Measurements from ENCODE around the gene C14orf39. TPM values are rescaled to one million over a fixed set of nuclear protein-coding genes. Genes with fewer than 3 reads are reported as not detected.
"Not testable (repeated sequence)": the region's sequence is repeated elsewhere in the genome, so short reads cannot be mapped to it uniquely, and the experiment has no call there.

The C14orf39 gene
- total RNA-seq, 1 donor from 2014 or later: not detected

- intact Hi-C loops (cut with micrococcal nuclease): no loop called here
- H3K4me1 Mint-ChIP-seq: no peaks in the 10 kb centered on the region
- no peak overlapping the region for H3K4me3 Mint-ChIP-seq
- no peaks in the 10 kb centered on the region for H3K36me3 Mint-ChIP-seq (ENCODE audit: low read depth)
- no peaks in the 10 kb centered on the region for H3K27me3 Mint-ChIP-seq
- DNase-seq: no peak
- no peak overlapping the region for H3K27ac Mint-ChIP-seq
- peaks cover 4% of the 10 kb centered on the region for H3K9me3 Mint-ChIP-seq
These were observed 55.6 kb downstream of the C14orf39 start for GRCh38 chr14:60430276-60430675.

GRCh38 chr14:60420050-60420449 lies 65.8 kb downstream of the C14orf39 start:
- no peak for DNase-seq
- H3K36me3 Mint-ChIP-seq (ENCODE audit: low read depth): no peaks in the 10 kb centered on the region
- no peaks in the 10 kb centered on the region for H3K4me1 Mint-ChIP-seq
- H3K27me3 Mint-ChIP-seq: no peaks in the 10 kb centered on the region
- no peak overlapping the region for H3K4me3 Mint-ChIP-seq
- H3K9me3 Mint-ChIP-seq: peaks cover 6% of the 10 kb centered on the region
- H3K27ac Mint-ChIP-seq: no peak overlapping the region
- intact Hi-C loops (cut with micrococcal nuclease): no loop called here

- H3K27me3 Mint-ChIP-seq; H3K27ac Mint-ChIP-seq; H3K4me1 Mint-ChIP-seq; H3K36me3 Mint-ChIP-seq (ENCODE audit: low read depth); H3K4me3 Mint-ChIP-seq; DNase-seq; H3K9me3 Mint-ChIP-seq; intact Hi-C loops (cut with micrococcal nuclease): not testable (repeated sequence)
These were observed 88.3 kb downstream of the C14orf39 start for GRCh38 chr14:60397550-60397949.

- Mint-ChIP-seq H3K4me3 (no peak overlapping the region), H3K27me3 (peaks cover 2% of the 10 kb centered on the region), H3K27ac (no peak overlapping the region), H3K36me3 (ENCODE audit: low read depth) (no peaks in the 10 kb centered on the region), H3K9me3 (no peaks in the 10 kb centered on the region), H3K4me1 (no peaks in the 10 kb centered on the region)
- DNase-seq: no peak
- intact Hi-C loops (cut with micrococcal nuclease): no loop called here
These were observed 89.0 kb downstream of the C14orf39 start for GRCh38 chr14:60396718-60397343.

Other genes starting within 250 kb of the C14orf39 start
- gene PPM1A, start 236.8 kb downstream of the C14orf39 start, total RNA-seq: 42.9 and 43.9 TPM in 2 replicates
- gene SIX6, start 23.1 kb upstream of the C14orf39 start, total RNA-seq: not detected in 2 replicates
- 0.26 and 0.31 TPM in 2 replicates for gene SIX1, start 163.4 kb upstream of the C14orf39 start, total RNA-seq
- gene SIX4, start 238.3 kb upstream of the C14orf39 start, total RNA-seq: 0.23 and 0.52 TPM in 2 replicates
- 42.6 and 45.0 TPM in 2 replicates for gene MNAT1, start 248.7 kb upstream of the C14orf39 start, total RNA-seq